GM19467 (cell line): Measurements from ENCODE around the gene CLIC6.
"Not testable (repeated sequence)": the region's sequence is repeated elsewhere in the genome, so short reads cannot be mapped to it uniquely, and the experiment has no call there.

ENCODE experiments used
- ATAC-seq: cut with Tn5 transposase; IDR thresholded peaks from one replicate; pipeline ENCODE4 v1.9.1; 2021; ENCODE audit warnings: mild to moderate bottlenecking, moderate library complexity; ENCODE audit not compliant: unreplicated experiment

The CLIC6 gene

DNA sequence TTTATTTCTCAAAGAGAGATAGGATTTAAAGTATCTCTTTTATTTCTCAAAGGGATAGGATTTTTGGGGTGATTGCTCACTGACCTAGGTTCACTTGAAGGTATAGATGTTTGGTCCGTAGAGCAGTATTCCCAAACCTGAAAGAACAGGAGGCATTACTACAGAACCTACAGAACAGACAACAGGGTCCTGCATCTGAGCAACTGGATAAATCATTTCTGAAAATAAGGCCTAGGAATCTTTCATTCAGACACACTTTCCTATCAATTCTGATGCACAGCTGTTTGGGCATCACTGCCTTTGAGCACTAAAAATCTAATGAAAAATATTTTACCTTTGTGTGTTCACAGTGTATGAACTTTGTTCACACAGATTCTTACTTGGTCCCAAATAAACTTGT is 17.2 kb upstream of the CLIC6 start:
- no peak for ATAC-seq

DNA sequence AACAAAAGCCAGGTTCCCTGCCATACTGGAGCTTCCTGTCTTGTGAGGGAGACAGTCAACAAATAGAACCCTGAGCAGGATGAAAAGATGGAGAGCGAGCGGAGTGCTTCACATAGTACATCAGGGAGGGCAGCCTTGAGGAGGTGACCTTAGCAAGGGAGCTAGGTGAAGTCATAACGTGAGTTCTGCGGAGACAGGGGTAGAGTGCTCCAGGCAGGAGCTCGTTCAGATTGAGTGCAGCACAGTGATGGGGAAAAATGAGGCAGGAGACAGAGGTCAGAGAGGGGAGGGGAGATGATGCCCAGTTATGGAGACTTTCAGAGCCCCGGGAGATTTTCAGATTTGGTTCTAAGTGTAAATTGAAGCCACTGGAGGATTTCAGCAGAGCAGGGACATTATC is 15.3 kb upstream of the CLIC6 start:
- ATAC-seq = no peak

DNA sequence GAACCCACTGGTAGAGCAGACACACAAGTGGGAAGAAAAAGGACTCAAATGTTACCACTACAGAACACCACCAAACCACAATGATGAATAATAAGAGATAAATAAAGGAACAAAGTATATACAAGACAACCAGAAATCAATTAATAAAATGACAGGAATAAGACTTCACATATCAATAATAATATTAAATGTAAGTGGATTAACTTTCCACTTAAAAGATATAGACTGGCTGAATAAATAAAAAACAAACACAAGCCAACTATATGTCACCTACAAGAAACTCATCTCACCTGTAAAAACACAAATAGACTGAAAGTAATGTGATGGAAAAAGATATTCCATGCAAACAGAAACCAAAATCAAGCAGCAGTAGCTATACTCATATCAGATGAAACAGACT is 6.9 kb upstream of the CLIC6 start:
- no peak for ATAC-seq

DNA sequence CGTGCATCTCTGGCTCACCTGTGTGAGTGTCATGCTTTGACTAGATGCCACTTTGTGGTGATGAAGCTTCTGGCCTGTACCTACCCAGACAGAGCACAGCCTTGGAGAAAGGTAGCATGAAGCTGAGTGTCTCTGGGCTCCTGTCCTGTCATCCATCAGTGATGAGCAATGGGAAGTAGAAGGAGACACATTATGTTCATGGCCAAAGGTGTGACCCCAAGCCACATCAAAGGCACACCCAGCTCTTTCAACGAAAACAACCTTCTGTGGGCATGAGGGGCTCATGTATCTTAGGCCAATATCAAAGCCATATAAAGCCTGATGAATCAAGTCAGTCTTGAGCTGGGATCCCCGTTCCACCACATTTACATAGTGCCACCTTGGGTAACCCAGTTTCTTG is 1.0 kb upstream of the CLIC6 start:
- no peak for ATAC-seq

DNA sequence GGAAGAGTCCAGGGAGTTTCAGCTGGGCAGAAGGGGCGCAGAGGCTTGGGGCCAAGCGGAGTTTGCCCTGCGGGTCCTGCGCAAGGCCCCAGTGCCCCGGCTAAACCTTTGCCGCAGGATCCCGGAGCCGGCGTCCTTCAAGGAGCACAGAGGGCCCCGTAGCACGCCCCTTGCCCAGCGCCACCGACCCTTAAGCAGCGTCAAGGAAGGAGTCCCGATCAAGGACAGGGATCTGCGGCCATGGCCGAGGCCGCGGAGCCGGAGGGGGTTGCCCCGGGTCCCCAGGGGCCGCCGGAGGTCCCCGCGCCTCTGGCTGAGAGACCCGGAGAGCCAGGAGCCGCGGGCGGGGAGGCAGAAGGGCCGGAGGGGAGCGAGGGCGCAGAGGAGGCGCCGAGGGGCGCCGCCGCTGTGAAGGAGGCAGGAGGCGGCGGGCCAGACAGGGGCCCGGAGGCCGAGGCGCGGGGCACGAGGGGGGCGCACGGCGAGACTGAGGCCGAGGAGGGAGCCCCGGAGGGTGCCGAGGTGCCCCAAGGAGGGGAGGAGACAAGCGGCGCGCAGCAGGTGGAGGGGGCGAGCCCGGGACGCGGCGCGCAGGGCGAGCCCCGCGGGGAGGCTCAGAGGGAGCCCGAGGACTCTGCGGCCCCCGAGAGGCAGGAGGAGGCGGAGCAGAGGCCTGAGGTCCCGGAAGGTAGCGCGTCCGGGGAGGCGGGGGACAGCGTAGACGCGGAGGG is 520 bp downstream of the CLIC6 start:
- ATAC-seq = peak; percentile 51

DNA sequence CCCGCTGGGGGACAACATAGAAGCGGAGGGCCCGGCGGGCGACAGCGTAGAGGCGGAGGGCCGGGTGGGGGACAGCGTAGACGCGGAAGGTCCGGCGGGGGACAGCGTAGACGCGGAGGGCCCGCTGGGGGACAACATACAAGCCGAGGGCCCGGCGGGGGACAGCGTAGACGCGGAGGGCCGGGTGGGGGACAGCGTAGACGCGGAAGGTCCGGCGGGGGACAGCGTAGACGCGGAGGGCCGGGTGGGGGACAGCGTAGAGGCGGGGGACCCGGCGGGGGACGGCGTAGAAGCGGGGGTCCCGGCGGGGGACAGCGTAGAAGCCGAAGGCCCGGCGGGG is 1.1 kb downstream of the CLIC6 start:
- ATAC-seq = not testable (repeated sequence)

DNA sequence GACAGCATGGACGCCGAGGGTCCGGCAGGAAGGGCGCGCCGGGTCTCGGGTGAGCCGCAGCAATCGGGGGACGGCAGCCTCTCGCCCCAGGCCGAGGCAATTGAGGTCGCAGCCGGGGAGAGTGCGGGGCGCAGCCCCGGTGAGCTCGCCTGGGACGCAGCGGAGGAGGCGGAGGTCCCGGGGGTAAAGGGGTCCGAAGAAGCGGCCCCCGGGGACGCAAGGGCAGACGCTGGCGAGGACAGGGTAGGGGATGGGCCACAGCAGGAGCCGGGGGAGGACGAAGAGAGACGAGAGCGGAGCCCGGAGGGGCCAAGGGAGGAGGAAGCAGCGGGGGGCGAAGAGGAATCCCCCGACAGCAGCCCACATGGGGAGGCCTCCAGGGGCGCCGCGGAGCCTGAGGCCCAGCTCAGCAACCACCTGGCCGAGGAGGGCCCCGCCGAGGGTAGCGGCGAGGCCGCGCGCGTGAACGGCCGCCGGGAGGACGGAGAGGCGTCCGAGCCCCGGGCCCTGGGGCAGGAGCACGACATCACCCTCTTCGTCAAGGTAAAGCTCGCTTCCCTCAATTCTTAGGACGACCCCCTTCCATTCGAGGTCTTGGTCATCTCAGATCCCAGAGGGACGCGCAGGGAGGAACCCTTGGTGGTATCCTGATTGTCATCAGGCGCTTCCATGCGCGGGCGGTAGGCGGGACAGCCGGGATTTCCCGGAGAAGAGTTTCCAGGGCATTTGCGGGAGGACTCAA is 1.6 kb downstream of the CLIC6 start:
- no peak for ATAC-seq

DNA sequence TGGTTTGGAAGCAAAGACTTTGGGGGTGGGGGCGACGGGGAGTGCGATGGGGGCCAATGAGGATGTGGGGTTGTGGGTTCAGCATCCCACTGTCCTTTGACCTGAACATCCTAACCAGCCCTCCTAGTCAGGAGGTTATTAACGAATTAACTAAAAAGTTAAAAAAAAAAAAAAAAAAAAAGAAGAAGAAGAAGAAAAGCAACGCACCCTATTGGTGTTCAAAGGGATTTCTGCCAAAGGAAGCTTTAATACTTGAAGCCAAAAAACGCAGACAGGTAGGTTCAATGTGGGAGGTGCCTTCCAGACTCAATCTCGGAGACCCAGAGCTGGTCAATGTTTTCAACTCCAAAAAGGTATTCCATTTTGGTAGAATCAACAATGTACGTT is 2.2 kb downstream of the CLIC6 start:
- no peak for ATAC-seq

DNA sequence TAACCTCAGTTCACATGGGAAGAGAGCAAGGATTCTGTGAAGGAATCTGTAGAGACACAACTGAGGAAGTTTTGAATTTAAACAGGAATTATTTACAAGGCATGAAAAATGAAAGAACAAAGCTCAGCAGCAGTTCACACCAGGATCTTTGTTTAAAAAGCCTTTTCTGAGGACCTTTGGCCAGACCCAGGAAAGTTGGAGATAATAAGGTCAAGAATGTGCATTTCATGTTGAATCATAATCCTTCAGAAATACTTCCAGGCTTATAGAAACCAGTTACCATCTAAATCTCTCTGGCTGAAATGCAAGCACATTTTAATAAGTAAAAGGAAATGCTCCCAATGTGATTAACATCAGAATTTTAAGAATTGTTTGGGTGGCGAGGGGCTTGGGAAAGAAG is 2.7 kb downstream of the CLIC6 start:
- no peak for ATAC-seq

DNA sequence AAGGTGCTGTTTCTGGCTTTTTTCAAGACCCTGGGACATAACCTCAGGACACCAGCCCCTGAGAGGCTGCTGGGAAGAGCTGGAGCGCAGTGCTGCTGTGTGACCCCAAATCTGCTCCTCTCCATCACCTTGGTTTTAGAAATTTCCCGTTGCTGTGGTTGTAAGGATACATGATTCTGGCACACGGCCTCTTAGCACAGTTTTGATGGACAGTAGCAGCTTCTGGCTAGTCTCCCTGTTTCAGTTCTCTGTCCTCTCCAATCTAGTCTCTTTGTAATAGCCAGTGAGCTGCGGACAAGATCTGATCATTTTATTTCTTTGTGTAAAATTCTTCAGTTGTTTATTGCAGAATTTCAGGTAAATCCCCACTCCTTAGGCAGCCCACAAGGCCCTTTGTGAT is 3.1 kb downstream of the CLIC6 start:
- ATAC-seq = no peak

DNA sequence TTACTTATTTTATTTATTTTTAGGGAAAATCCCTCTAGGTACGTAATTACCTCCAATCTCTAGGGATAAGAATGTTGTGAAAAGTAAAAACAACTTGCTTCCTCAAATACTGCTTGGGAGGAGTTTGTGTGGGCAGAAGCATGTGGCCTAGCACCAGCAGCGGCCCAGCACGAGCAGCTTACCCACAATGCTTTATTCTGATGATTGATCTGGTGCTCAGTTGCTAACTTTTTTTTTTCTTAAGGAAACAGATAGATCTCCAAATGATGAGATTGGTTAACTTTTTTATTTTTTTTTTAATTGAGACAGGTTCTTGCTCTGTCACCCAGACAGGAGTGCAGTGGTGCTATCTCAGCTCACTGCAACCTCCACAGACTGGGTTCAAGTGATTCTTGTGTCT is 4.2 kb downstream of the CLIC6 start:
- no peak for ATAC-seq

DNA sequence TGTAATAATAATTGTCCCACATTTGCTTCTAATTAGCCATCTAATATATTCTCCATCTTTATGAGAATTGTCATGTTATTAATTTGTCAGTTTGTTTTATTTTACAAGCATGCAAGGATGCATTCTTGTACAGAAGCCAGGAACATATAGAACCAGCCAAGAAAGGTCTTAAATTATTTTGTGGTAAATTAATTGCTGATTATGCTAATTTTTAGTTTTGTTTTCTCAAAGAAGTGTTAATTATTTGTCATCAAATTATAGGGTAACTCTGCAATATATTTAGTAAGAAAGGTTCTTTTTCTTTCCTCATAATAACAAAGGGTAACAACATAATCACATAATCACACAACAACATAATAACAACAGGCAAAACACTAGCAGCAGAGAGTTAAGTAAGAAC is 5.7 kb downstream of the CLIC6 start:
- no peak for ATAC-seq

DNA sequence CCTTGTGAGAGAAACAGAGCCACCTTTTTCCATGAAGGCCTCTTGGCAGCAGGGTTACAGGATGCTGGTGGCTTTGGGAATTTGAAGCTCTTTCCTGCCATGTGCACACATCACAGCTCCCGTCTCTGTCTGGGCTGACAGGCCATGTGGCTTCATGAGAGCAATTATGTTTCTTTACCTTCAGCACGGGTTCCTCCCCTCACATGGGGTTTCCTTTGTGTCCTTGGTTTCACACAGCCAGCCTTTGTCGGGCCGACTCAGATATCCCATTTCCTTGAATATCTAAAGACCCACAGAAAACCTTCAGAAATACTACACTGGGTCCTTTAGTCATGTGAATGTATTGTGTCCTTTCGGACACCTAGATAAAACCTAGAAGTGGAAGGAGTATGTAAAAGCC is 7.1 kb downstream of the CLIC6 start:
- ATAC-seq = no peak

DNA sequence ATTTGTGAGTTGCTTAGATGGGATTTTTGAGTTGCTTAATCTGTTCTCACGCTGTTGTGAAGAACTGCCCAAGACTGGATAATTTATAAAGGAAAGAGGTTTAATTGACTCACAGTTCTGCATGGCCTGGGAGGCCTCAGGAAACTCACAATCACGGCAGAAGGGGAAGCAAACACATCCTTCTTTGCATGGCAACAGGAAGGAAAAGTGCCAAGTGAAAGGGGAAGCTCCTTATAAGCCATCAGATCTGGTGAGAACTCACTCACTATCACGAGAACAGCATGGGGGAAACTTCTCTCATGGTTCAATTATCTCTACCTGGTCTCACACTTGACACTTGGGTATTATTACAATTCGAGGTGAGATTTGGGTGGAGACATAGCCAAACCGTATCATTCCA is 10.3 kb downstream of the CLIC6 start:
- no peak for ATAC-seq

DNA sequence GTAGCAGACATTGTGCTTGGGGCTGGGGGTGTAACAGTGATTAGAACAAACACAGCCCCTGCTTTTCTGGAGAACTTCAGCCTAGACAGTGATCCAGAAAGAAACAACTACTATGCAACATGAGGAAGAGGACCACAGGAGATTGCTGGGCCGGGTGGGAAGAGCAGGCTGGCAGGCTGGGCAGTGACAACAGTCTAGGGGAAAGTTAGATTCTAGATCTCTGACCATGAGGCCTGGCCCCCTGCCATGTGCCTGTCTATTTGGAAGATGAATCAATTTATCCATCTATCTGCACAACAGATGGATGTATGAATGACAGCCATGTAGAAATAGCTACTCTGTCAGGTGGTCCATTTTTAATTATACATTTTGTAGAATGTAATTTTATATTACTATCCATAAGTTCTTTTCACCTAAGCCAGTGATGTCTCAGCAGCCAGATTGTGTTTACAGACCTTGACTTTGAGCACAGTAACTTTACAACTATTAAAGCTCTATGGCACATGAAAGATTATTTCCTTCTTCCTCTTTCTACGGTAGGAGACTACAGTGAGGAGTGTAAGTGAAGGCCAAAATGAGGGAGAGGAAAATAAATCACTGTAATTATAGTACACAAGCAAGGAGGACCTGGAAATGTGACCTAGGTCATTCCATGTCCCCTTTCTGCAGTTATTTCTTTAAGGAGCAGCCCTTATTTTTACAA is 15.5 kb downstream of the CLIC6 start:
- no peak for ATAC-seq

DNA sequence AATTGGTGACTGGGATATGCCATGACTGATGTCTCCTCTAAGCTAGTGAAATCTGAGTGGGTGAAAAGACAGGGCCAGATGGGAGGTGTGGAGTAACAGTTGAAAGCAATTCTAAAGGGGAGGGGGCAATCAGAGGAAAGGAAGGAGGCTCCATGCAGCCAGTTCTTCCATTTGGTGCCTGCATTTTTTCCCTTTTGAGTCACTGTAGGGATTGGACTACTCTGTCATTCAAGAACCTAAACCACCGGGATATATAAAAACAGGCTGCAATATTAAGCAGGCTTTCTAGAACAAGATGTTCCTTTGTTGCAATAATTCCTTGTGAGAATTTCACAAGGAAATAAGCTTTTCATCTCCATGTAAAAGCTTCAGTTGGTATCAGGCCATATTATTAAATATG is 18.3 kb downstream of the CLIC6 start:
- no peak for ATAC-seq

DNA sequence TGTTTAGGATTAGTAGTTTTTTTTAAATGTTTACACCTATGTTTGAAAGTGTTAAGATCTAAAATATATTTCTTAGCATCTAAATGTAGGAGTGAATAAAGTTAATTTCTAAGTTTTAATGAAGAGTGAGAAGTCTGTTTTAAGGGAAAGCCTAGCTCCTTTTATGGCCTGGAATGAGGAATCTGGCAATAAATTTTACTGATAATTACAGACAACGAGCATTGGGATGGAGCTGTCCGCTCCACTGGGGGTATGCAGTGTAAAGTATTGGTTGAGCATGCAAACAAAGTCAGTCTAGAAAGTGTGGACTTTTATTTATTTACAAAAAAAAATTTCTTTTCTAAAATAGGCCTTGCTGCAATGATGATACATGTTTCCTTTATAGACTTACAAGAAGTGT is 19.0 kb downstream of the CLIC6 start:
- no peak for ATAC-seq

DNA sequence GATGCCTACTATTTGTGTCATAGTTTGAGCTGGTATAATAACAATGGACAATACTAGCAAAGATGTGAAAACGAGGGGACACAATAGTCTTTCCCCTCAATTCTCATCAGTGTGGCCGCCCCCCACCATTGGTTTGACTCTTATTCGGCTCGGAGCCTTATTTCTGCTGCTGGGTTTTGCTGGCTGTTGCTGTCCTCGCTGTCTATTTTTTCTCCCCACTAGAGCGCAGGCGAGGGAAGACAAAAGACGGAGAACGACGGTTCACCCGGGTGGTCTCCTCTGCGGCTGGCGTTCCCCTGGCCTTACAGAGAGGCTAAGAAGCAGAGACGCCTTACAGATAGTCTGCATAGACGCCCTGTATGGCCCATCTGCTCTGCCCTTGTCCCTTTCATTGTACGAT is 19.4 kb downstream of the CLIC6 start:
- no peak for ATAC-seq

DNA sequence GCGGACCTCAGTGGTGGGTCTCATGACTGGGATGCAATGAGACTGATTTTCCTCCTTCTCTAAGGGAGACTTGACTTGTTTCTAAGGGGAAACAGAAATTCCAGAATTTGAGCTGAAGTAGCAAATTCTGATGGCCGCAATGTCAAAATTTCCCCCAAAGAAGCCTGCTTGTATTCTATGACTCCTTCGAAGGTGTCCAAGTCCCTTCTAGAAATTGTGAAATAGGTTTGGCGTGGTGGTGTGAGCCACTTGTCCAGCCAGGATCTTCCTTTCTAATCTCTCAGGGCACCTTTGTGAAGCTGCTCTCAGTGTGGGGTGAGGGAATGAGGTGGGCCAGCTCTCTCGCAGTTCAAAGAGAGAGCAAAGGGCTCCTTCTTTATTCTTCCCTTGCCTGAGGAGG is 19.9 kb downstream of the CLIC6 start:
- no peak for ATAC-seq

DNA sequence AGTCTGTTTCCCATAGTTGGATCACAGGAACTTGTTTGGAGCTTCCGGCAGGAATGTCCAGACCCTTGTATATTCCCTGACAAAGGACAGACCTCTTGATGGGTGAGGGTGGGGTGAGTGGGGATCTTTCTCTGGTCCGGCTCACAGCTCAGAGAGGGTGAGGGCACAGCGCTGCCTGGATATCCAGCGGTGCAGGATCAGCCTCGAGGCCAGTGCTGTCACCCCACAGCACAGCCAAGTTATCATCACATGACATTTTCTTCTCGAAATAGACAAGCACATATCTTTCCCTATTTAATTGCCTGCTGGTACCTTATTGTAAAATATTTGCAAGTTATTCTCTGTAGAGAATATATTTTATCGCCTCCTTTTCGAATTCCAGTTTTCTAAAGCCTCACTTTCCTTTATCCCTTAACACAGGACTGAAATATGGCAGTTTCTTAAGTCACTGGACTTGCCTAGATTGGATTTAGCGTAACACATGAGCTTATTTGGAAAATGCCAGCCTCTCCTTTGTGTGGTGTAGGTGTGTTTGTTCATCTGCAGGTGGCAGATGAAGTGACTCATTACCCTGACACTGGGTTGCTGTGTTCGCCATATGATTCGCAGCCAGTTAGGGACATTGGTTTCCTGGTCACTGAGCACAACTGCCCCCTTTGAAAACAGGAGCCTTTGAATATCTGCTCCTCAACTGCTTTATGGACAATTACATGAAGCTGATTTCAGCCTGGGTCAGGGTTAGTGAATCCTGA is 21.4 kb downstream of the CLIC6 start:
- ATAC-seq = no peak

DNA sequence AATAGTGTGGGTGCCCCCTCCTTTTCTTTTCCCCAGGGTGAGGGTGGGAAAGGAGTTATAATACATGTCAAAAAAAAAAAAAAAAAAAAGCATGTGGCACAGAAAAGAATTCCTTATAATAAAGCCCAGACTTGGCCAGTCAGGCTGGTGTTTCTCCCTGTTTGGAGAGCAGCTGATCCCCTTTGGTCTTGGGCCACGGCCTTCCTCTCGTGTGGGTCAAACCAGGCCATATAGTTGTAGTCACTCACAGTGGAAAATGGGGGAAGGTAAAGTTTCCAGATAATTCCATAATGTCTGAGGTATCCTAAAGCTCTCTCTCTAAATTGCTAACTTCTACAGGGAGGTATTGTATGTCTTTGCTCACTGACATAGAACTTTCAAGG is 22.0 kb downstream of the CLIC6 start:
- ATAC-seq = no peak
